GM12864 (cell line): ENCODE data around the gene TIPARP.
"Not testable (repeated sequence)": the region's sequence is repeated elsewhere in the genome, so short reads cannot be mapped to it uniquely, and the experiment has no call there.

Source experiments
- DNase-seq: peaks from one replicate; pipeline ENCODE4 v3.0.0-alpha.2; 2011; ENCODE audit warnings: low read depth
- H3K4me3 ChIP-seq: 2 replicates; pipeline ENCODE4 v1.5.1; 2011; ENCODE audit warnings: mild to moderate bottlenecking, low read depth, low read length, control low read depth
- CTCF ChIP-seq: IDR thresholded peaks from 2 replicates; pipeline ENCODE4 v1.5.1; 2011; ENCODE audit warnings: low read depth, mild to moderate bottlenecking, moderate library complexity, low read length, control low read depth, inconsistent platforms; ENCODE audit errors: missing control alignments

The TIPARP gene

GRCh38 chr3:156727519-156728205 is 53.3 kb downstream of the TIPARP start:
- TF ChIP-seq CTCF = no peak
- H3K4me3 ChIP-seq = no peak overlapping the region
- peak; percentile 8 for DNase-seq

- DNase-seq = no peak
- H3K4me3 ChIP-seq = no peak overlapping the region
- TF ChIP-seq CTCF = no peak
Measured at GRCh38 chr3:156728267-156728985, 54.0 kb downstream of the TIPARP start.

GRCh38 chr3:156729460-156730179 is 55.2 kb downstream of the TIPARP start:
- no peak for DNase-seq
- no peak overlapping the region for H3K4me3 ChIP-seq
- TF ChIP-seq CTCF = no peak

- no peak overlapping the region for H3K4me3 ChIP-seq
- TF ChIP-seq CTCF = no peak
- no peak for DNase-seq
Measured at GRCh38 chr3:156731813-156732212, 57.4 kb downstream of the TIPARP start.

- no peak overlapping the region for H3K4me3 ChIP-seq
- TF ChIP-seq CTCF = no peak
- DNase-seq = no peak
Measured at GRCh38 chr3:156732261-156732660, 57.9 kb downstream of the TIPARP start.

GRCh38 chr3:156732715-156733421 is 58.5 kb downstream of the TIPARP start:
- TF ChIP-seq CTCF = no peak
- DNase-seq = no peak
- H3K4me3 ChIP-seq = no peak overlapping the region

GRCh38 chr3:156734661-156735060 is 60.3 kb downstream of the TIPARP start:
- H3K4me3 ChIP-seq, DNase-seq: not testable (repeated sequence)
